SIG-M5 (cell line): ENCODE results near the gene GALNTL6.
"Not testable (repeated sequence)": the region's sequence is repeated elsewhere in the genome, so short reads cannot be mapped to it uniquely, and the experiment has no call there.

Experiments used
- DNase-seq: peaks from one replicate; lab custom pipeline; 2025; lab: John Stamatoyannopoulos, UW

GALNTL6 gene

DNA sequence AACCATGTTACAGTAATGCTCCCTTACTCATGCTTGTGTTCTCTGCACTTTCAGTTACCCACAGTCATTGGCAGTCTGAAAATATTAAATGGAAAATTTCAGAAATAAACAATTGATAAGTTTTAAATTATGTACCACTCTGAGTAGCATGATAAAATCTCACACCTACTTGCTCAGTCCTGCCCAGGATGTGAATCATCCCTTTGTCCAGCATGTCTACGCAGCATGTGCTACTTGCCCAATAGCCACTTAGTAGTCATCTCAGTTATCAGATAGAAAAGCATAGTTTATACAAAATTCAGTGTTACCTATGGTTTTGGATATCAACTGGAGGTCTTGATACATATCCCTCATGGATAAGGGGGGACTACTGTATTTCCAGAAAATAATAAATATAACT lies 577.1 kb downstream of the GALNTL6 start:
- no peak for DNase-seq

- DNase-seq = no peak
Observed at GRCh38 chr4:172392741-172393140, 579.5 kb downstream of the GALNTL6 start.

- no peak for DNase-seq
Observed at GRCh38 chr4:172393220-172393619, 580.0 kb downstream of the GALNTL6 start.

DNA sequence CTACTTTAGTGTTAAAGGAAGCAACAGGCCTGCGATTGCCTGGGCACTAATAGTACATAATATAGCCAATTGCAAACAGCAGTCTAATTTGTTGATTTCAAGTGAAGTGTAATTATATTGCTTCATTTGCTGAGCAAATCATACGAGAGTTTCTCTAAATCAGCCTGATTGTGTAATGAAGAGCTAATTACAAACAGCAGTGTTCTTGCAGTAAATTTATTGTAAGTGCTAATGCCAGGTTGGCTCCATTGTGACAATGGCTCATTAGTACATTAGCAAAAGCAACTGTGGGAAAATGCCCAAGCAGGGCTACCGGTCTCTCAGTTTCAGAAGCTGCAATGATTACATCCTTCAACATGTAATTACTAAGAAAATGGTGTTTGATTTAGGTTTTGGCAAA lies 591.5 kb downstream of the GALNTL6 start:
- no peak for DNase-seq

- no peak for DNase-seq
Observed at GRCh38 chr4:172410363-172410762, 597.2 kb downstream of the GALNTL6 start.

DNA sequence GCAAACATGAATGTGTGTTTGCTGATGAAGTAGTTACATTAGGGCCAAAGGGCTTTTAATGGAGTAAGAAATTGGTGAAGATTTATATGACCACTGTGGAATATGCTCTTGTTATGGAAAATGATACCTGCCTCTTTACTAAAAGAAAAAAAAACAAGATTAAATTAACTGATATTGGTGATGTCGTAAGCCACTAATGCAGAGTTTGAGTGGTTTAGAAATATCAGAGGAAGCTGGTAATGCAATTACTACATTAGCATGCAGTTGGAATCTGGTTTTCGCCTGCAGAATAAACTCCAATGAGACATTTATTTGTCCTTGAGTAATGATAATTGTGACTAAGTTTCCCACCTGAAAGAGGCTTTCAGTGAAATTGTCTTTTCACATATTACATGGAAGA lies 597.9 kb downstream of the GALNTL6 start:
- DNase-seq = no peak

DNA sequence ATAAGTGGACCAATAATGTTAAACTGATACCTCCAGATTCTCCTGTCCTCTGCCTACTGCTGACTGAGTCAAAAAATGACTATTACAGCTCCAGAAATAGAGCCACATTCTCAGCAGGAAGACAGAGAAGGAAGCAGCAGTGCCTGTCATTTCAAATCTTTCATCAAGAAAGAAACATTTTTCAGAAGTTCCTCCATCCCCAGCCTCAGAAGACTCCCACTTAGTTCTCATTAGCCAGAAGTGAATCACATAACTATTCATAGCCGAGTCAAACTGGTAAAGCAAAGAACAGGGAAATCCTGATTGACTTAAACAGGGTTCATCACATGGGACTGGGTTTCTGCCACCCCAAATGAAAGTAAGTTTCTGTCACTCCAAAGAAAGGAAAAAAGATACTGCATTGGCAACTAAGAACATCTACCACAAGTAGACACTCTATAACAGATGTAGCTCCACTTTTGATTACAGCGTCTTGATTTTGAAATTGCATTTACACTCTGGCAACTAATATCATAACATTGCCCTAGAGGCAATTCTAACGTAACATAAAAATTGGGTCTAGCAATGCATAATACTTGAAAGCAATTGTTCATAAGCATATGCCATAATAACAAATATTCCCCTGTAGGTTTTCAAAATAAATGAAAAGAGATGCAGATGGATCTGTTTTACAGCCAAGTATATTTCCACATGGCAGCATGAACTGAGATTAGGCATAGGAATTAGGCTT lies 599.8 kb downstream of the GALNTL6 start:
- DNase-seq = no peak

DNA sequence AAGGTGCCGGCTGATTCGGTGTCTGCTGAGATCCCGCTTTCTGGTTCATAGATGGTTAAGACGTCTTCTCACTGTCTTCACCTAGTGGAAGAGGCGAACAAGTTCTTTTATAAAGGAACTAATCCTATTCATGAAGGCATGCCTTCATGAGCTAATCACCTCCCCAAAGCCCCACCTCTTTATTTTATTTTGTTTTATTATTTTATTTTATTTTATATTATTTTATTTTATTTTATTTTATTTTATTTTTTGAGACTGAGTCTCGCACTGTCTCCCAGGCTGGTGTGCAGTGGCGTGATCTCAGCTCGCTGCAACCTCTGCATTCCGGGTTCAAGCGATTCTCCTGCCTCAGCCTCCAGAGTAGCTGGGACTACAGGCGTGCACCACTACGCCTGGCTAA lies 615.8 kb downstream of the GALNTL6 start:
- not testable (repeated sequence) for DNase-seq

GRCh38 chr4:172480471-172480870 lies 667.3 kb downstream of the GALNTL6 start:
- DNase-seq = no peak

DNA sequence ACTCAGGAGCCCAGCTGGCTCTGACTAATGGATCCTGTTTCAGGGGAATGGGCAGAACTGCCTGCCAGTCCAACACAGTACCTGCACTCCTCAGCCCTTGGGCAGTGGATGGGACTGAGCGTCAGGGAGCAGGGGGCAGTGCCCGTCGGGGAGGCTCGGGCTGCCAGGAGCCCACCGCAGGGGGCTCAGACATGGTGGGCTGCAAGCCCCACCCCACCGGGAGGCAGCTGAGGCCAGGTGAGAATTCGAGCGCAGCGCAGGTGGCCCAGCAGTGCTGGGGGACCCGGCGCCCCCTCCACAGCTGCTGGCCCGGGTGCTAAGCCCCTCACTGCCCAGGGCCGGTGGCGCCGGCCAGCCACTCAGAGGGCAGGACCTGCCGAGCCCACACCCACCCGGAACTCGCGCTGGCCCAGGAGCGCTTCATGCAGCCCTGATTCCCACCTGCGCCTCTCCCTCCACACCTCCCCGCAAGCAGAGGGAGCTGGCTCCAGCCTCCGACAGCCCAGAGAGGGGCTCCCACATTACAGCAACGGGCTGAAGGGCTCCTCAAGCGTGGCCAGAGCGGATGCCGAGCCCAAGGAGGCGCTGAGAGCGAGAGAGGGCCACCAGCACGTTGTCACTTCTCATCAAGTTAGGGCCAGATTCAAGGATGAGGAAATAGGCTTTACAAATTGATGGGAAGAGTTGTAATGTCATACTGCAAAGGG lies 668.8 kb downstream of the GALNTL6 start:
- DNase-seq = no peak

GRCh38 chr4:172485007-172485406 lies 671.8 kb downstream of the GALNTL6 start:
- no peak for DNase-seq

DNA sequence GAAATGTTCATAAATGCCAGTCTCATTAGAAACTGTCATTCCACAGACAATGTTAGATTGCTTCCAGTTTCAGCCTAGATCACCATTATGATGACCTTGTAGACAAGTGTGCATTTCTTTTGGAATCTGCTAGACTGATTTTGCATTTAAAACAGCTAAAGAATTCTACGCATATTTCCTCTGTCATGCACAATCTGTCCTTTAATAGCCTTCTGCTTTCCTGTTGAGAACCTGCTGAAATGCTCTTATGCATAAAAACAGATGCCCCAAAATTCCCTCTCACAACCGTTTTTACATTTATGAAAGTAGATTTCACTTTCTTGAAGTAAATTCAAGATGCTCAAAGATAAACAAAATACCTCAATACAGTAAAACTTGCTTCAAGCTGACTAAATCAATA lies 673.3 kb downstream of the GALNTL6 start:
- DNase-seq = no peak

DNA sequence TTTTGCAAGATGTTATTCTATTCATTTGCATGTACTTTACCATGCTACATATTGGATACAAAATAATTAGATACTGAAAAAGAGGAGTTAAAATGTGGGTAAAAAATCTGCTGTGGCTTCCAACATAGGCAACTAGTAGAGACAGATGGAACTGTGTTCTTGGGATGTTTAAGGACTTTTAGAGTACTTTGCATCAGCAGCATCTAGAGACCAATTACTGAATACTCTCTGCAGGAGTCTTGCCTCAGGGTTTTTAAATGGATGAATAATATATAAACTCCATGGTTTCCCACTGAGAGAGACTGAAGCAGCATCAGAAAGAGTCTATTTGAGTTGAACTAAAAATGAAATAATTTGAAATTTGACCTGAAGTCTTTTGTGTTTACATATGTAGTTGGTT lies 676.7 kb downstream of the GALNTL6 start:
- no peak for DNase-seq

DNA sequence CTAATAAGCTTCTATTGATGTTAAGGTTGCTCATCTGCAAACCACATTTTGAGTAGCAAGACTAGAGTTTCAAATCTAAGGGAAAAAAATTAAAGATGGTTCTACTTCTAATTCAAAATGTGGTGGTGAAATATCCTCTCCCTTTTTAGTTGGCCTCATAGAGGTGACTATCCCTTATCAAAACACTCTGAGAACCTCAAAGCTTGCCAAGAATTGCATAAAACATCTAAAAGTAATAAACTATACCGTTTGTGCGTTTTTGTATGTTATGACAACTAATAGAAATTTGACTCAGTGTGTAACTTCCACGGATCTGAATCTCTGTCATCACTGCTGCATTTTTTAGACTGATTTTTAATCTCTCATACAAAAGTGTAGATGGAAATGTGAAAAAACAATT lies 682.6 kb downstream of the GALNTL6 start:
- no peak for DNase-seq

DNA sequence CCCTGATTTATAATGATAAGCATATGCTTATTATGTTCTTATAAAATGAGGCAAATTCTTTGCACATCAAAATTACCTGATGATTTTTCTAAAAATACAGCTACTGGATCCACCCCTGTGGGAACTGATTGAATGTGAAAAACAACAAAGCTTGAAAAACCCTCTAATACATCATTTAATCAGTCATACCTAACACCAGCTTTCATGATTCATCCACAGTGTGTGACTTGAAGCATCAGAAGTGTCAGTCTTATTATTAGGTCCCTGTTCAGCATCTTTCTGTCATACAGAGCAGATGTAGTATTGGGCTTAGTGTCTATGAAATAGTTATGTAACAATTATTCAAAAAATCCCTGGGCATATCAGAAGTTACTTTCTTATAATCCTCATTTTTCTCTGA lies 684.1 kb downstream of the GALNTL6 start:
- no peak for DNase-seq

DNA sequence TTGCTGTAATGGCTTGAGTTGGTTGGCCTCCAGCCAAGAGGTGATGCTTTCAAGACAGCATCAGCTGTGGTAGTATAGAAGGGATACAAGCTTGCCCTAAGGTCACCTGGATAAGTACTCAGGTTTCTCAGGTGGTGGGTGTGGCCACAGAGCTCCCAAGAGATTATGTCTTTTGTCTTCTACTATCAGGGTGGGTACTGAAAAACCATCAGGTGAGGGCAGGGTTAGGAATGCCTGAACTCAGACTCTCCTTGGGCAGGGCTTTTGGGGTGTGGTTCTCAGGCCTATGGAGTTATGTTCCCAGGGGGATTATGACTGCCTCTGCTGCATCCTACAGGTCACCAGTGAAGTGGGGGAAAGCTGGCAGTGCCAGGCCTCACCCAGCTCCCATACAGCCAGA lies 700.8 kb downstream of the GALNTL6 start:
- no peak for DNase-seq

GRCh38 chr4:172514801-172515200 lies 701.6 kb downstream of the GALNTL6 start:
- no peak for DNase-seq

DNA sequence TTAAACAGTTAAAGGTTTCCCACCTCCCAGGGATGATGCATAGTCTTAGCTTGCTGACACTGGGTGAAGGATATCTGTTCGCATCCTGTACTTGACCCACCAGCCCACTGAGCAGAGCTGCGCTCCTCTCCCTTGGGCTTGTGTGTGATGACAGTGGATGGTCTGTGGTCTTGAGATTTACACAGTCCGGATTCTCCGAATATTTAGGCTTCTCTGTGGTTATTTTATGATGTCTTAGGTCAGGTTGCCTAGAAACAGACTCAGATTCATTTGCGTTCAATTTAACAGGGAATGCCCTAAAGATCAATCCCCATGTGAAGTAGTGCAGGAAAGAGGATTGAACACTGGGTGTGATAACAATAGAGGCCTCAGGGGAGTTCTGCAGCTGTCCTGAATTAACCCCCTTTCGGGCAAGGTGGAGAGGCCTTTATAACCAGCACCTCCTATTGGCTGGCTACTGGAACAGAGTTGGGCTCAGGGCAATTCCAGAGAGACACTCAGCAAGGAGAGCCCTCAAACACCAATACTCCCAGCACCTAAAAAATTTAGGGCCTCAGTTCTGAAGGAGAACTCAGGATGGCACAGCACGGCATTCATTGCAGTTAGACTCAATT lies 702.2 kb downstream of the GALNTL6 start:
- DNase-seq = no peak

GRCh38 chr4:172517391-172517790 lies 704.2 kb downstream of the GALNTL6 start:
- no peak for DNase-seq

- no peak for DNase-seq
Observed at GRCh38 chr4:172521248-172521647, 708.0 kb downstream of the GALNTL6 start.

DNA sequence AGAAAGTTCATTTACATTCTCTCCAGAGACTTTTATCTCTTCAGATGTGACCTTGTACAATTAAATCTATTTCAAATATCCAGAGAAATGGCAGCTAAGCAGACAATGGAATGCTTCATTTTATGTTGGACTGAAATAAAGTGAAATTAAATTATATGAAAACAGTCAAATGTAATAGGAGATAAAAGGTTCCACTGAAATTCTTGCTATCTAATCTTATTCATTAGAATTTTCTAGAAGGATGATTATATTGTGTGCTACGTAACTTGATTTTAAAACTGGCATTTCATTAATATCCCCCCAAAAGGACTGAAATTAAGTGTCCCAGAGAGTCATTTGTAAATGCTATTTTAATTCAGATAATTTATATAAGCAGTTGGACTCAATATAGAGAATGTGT lies 708.5 kb downstream of the GALNTL6 start:
- no peak for DNase-seq

GRCh38 chr4:172543249-172543648 lies 730.0 kb downstream of the GALNTL6 start:
- DNase-seq = no peak

DNA sequence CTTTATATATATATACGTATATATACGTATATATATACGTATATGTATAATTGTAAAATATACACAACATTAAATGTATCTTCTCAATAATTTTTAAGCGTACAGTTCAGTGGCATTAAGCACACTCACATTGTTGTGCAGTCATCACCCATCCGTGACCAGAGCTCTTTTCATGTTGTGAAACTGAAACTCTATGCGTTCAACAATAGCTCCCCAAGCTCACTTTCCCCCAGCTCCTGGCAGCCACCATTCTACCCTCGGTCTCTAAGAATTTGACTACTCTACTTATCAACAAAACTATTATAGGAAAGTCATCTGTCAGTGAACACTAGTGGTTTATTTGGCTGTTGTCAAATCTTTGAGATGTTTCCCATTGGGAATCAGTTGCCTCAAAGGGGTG lies 733.6 kb downstream of the GALNTL6 start:
- DNase-seq = no peak
